ENCODE data around the gene IVNS1ABP.
"Not testable (repeated sequence)": the region's sequence is repeated elsewhere in the genome, so short reads cannot be mapped to it uniquely, and the experiment has no call there.

The IVNS1ABP gene

GRCh38 chr1:185317034-185317885 lies at the start of gene IVNS1ABP:
Gene IVNS1ABP, minus strand, starts transcription at chr1:185317243. Its CDS starts 7,750 bp downstream, at chr1:185309493.
- DNase-seq, result peak; percentile 94

GRCh38 chr1:185365951-185366350 lies 48.9 kb upstream of the IVNS1ABP start:
- no peak for DNase-seq

GRCh38 chr1:185364528-185364927 lies 47.5 kb upstream of the IVNS1ABP start:
- DNase-seq, result not testable (repeated sequence)

GRCh38 chr1:185363205-185363604 lies 46.2 kb upstream of the IVNS1ABP start:
- DNase-seq, result no peak

- no peak for DNase-seq
Observed at GRCh38 chr1:185360714-185361113, 43.7 kb upstream of the IVNS1ABP start.

GRCh38 chr1:185358957-185359356 lies 41.9 kb upstream of the IVNS1ABP start:
- DNase-seq, result no peak

- no peak for DNase-seq
Observed at GRCh38 chr1:185355947-185356346, 38.9 kb upstream of the IVNS1ABP start.

- no peak for DNase-seq
Observed at GRCh38 chr1:185353124-185353523, 36.1 kb upstream of the IVNS1ABP start.

GRCh38 chr1:185351734-185352466 lies 34.9 kb upstream of the IVNS1ABP start:
- peak; percentile 6 for DNase-seq

- no peak for DNase-seq
Observed at GRCh38 chr1:185350027-185350442, 33.0 kb upstream of the IVNS1ABP start.

GRCh38 chr1:185349556-185349955 lies 32.5 kb upstream of the IVNS1ABP start:
- DNase-seq, result no peak

- no peak for DNase-seq
Observed at GRCh38 chr1:185348985-185349384, 31.9 kb upstream of the IVNS1ABP start.

- DNase-seq, result no peak
Observed at GRCh38 chr1:185348296-185348695, 31.3 kb upstream of the IVNS1ABP start.

- no peak for DNase-seq
Observed at GRCh38 chr1:185345913-185346720, 29.1 kb upstream of the IVNS1ABP start.

- no peak for DNase-seq
Observed at GRCh38 chr1:185343306-185343705, 26.3 kb upstream of the IVNS1ABP start.

- DNase-seq, result no peak
Observed at GRCh38 chr1:185342672-185343259, 25.7 kb upstream of the IVNS1ABP start.

- no peak for DNase-seq
Observed at GRCh38 chr1:185342017-185342416, 25.0 kb upstream of the IVNS1ABP start.

GRCh38 chr1:185341196-185341781 lies 24.2 kb upstream of the IVNS1ABP start:
- no peak for DNase-seq

GRCh38 chr1:185338719-185339622 lies 21.9 kb upstream of the IVNS1ABP start:
- no peak for DNase-seq

GRCh38 chr1:185337246-185337645 lies 20.2 kb upstream of the IVNS1ABP start:
- DNase-seq, result no peak

GRCh38 chr1:185334182-185334581 lies 17.1 kb upstream of the IVNS1ABP start:
- DNase-seq, result no peak
